Liver (tissue), 9 donors: ENCODE data around the gene ZG16B. TPM values are rescaled to one million over a fixed set of nuclear protein-coding genes. Genes with fewer than 3 reads are reported as not detected.

Source experiments
- DNase-seq: peaks from one replicate; pipeline ENCODE4 v3.0.0-alpha.2; 2017; ENCODE audit warnings: low spot score
- H3K27ac ChIP-seq, 2 donors: one replicate each; pipeline ENCODE4 v1.7.0; 2013; ENCODE audit warnings: inconsistent platforms in 2 of 2, low read length in 2 of 2, control low read depth in 1 of 2, low read depth in 1 of 2, mild to moderate bottlenecking in 1 of 2
- H3K27me3 ChIP-seq, 4 donors: one replicate each; pipeline versions ENCODE4 v1.6.1 to v1.7.0; 2013; ENCODE audit warnings: low read length in 3 of 4, inconsistent platforms in 1 of 4, mild to moderate bottlenecking in 1 of 4, moderate library complexity in 1 of 4; ENCODE audit not compliant: control insufficient read depth in 4 of 4, insufficient read depth in 4 of 4
- H3K36me3 ChIP-seq, 4 donors: one replicate each; pipeline versions ENCODE4 v1.6.1 to v1.7.0; 2013; ENCODE audit warnings: low read length in 3 of 4, mild to moderate bottlenecking in 3 of 4, low read depth in 1 of 4, moderate library complexity in 1 of 4; ENCODE audit not compliant: control insufficient read depth in 4 of 4, insufficient read depth in 3 of 4
- H3K4me1 ChIP-seq, 4 donors: one replicate each; pipeline versions ENCODE4 v1.6.1 to v1.7.0; 2013; ENCODE audit warnings: low read length in 3 of 4, mild to moderate bottlenecking in 3 of 4, moderate library complexity in 1 of 4; ENCODE audit not compliant: control insufficient read depth in 4 of 4, insufficient read depth in 4 of 4
- H3K4me3 ChIP-seq, 3 donors: one replicate each; pipeline versions ENCODE4 v1.6.1 to v1.7.0; 2013; ENCODE audit warnings: low read length in 3 of 3, control low read depth in 1 of 3, low read depth in 1 of 3, mild to moderate bottlenecking in 1 of 3
- H3K9ac ChIP-seq, 2 donors: one replicate each; pipeline ENCODE4 v1.7.0; 2013; ENCODE audit warnings: low read length in 2 of 2, mild to moderate bottlenecking in 2 of 2, moderate library complexity in 2 of 2, control low read depth in 1 of 2, low read depth in 1 of 2
- H3K9me3 ChIP-seq, 4 donors: one replicate each; pipeline versions ENCODE4 v1.6.1 to v1.7.0; 2013; ENCODE audit warnings: low read length in 3 of 4; ENCODE audit not compliant: control insufficient read depth in 4 of 4
- ATF3 ChIP-seq: IDR thresholded peaks from 2 replicates; pipeline ENCODE4 v1.6.1; 2016; ENCODE audit warnings: antibody characterized with exemption
- GABPA ChIP-seq, 2 donors: IDR thresholded peaks in 1 of 2; conservative IDR thresholded peaks in 1 of 2; 2 replicates each; pipeline ENCODE4 v1.6.1; 2016; ENCODE audit warnings: antibody characterized with exemption in 2 of 2, mild to moderate bottlenecking in 1 of 2, moderate library complexity in 1 of 2
- MAX ChIP-seq: IDR thresholded peaks from 2 replicates; pipeline ENCODE4 v1.6.1; 2016; ENCODE audit warnings: antibody characterized with exemption
- NR2F2 ChIP-seq: IDR thresholded peaks from 2 replicates; pipeline ENCODE4 v1.6.1; 2016; ENCODE audit warnings: antibody characterized with exemption
- SP1 ChIP-seq: IDR thresholded peaks from 2 replicates; pipeline ENCODE4 v1.6.1; 2018; ENCODE audit warnings: antibody characterized with exemption, mild to moderate bottlenecking
- WGBS: extraction: QIAGEN DNeasy Blood & Tissue Kit; methylation state at CpG from one replicate; pipeline ENCODE4 v1.1.7; 2013; 5-methylcytosine and 5-hydroxymethylcytosine counted together
- polyA plus RNA-seq, 2 donors: library from polyadenylated mRNA; stranded (reverse) in 1 of 2; unstranded in 1 of 2; fragments of 200-250 nt in 1 of 2; fragments of >200 nt in 1 of 2; fragmentation: Nextera tagmentation in 1 of 2; extraction: Ambion mirVana in 1 of 2; gene quantifications; one replicate each; pipeline versions ENCODE4 v1.2.1 to v1.2.3, GENCODE V29; 2013 to 2015
- total RNA-seq, 2 donors: library from RNA; depleted of rRNA; stranded (reverse); fragments of >200 nt; gene quantifications; one replicate each; pipeline ENCODE4 v1.2.3, GENCODE V29; 2014
- TF ChIP-seq, protein P1 (sequence below): IDR thresholded peaks from 2 replicates; pipeline ENCODE4 v1.6.1; 2016; ENCODE audit warnings: antibody characterized with exemption, mild to moderate bottlenecking
- TF ChIP-seq, protein P2 (sequence below): fragments of 150-350 bp; IDR thresholded peaks from 2 replicates; pipeline ENCODE4 v1.5.1; 2017; ENCODE audit warnings: improper control_type of control experiment, low read depth, low read length; ENCODE audit not compliant: missing input control
- donor health status: healthy.
- donor health status: healthy.
- donor health status: healthy.
- donor health status: healthy.
- donor health status: healthy.

Gene ZG16B
- total and polyA plus RNA-seq, 4 donors, result 0.24 to 0.79 (median 0.43) TPM

DNA sequence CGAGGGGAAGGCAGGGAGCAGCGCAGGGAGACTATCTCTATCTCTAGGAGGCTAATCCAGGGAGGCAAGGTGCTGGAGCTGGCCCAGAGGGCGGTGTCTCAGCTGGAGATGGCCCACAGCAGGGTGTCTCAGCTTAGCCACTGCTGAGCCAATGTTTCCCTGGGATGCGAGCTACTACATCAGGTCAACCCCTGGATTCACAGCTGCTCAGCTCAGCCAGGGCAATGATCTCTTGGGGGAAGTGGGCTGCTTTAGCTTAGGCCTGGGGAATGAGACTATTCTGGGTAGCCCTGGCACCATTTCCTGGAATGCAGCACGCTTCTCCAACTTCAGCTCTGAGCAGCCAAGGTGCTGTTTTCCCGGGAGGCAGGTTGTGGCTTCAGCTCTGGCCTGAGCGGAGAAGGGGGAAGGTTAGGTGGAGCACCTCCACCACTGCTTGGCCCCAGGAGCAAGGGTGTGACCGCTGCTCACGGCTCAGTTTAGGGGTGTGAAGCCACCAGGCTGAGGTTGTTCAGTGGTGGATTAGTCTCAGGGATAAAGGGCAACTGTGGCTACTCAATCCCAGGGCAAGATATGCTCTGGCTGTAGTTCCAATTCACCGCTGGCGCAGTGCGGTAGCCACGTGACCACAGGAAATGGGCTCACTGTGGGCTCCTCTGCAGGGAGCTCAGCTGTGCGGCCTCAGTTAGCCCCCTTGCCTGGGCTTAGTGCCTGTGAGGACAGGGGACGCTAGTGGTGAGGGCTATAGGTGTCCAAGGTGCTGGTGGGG lies 18.2 kb upstream of the ZG16B start:
- Histone ChIP-seq H3K27me3 (peaks cover 0 to 4% (median 0%) of the 10 kb centered on the region in 4 donors), H3K27ac (no peak overlapping the region), H3K4me1 (no peaks in the 10 kb centered on the region), H3K9ac (no peak overlapping the region), H3K9me3 (no peaks in the 10 kb centered on the region), H3K36me3 (no peaks in the 10 kb centered on the region), H3K4me3 (no peak overlapping the region)
- TF ChIP-seq, protein P1, sequence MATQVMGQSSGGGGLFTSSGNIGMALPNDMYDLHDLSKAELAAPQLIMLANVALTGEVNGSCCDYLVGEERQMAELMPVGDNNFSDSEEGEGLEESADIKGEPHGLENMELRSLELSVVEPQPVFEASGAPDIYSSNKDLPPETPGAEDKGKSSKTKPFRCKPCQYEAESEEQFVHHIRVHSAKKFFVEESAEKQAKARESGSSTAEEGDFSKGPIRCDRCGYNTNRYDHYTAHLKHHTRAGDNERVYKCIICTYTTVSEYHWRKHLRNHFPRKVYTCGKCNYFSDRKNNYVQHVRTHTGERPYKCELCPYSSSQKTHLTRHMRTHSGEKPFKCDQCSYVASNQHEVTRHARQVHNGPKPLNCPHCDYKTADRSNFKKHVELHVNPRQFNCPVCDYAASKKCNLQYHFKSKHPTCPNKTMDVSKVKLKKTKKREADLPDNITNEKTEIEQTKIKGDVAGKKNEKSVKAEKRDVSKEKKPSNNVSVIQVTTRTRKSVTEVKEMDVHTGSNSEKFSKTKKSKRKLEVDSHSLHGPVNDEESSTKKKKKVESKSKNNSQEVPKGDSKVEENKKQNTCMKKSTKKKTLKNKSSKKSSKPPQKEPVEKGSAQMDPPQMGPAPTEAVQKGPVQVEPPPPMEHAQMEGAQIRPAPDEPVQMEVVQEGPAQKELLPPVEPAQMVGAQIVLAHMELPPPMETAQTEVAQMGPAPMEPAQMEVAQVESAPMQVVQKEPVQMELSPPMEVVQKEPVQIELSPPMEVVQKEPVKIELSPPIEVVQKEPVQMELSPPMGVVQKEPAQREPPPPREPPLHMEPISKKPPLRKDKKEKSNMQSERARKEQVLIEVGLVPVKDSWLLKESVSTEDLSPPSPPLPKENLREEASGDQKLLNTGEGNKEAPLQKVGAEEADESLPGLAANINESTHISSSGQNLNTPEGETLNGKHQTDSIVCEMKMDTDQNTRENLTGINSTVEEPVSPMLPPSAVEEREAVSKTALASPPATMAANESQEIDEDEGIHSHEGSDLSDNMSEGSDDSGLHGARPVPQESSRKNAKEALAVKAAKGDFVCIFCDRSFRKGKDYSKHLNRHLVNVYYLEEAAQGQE, result no peak
- TF ChIP-seq ATF3, result no peak
- 70% methylated on average over 15 of the region's 15 CpGs for WGBS
- DNase-seq, result no peak

GRCh38 chr16:2813771-2814221 lies 16.3 kb upstream of the ZG16B start:
- Histone ChIP-seq H3K9me3 (no peaks in the 10 kb centered on the region), H3K4me1 (no peaks in the 10 kb centered on the region), H3K36me3 (no peaks in the 10 kb centered on the region), H3K27ac (no peak overlapping the region), H3K27me3 (peaks cover 0 to 4% (median 0%) of the 10 kb centered on the region in 4 donors), H3K9ac (no peak overlapping the region), H3K4me3 (no peak overlapping the region)
- WGBS, result 81% methylated on average over 7 of the region's 7 CpGs
- TF ChIP-seq NR2F2 (no peak), SP1 (no peak), MAX (no peak), GABPA (IDR thresholded peaks at IDR 0.05 in 1 of 2, conservative IDR thresholded peaks at IDR 0.05 in 1 of 2) (no peak)
- TF ChIP-seq, protein P2, sequence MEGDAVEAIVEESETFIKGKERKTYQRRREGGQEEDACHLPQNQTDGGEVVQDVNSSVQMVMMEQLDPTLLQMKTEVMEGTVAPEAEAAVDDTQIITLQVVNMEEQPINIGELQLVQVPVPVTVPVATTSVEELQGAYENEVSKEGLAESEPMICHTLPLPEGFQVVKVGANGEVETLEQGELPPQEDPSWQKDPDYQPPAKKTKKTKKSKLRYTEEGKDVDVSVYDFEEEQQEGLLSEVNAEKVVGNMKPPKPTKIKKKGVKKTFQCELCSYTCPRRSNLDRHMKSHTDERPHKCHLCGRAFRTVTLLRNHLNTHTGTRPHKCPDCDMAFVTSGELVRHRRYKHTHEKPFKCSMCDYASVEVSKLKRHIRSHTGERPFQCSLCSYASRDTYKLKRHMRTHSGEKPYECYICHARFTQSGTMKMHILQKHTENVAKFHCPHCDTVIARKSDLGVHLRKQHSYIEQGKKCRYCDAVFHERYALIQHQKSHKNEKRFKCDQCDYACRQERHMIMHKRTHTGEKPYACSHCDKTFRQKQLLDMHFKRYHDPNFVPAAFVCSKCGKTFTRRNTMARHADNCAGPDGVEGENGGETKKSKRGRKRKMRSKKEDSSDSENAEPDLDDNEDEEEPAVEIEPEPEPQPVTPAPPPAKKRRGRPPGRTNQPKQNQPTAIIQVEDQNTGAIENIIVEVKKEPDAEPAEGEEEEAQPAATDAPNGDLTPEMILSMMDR, result no peak
- TF ChIP-seq, protein P1, result no peak
- DNase-seq, result no peak
